ENCODE data around the gene BGN. TPM values are rescaled to one million over a fixed set of nuclear protein-coding genes. Genes with fewer than 3 reads are reported as not detected.

BGN gene
- total and polyA plus RNA-seq, 2 donors (not counting 1 experiment from before 2014, with no cell fraction given) = not detected

DNA sequence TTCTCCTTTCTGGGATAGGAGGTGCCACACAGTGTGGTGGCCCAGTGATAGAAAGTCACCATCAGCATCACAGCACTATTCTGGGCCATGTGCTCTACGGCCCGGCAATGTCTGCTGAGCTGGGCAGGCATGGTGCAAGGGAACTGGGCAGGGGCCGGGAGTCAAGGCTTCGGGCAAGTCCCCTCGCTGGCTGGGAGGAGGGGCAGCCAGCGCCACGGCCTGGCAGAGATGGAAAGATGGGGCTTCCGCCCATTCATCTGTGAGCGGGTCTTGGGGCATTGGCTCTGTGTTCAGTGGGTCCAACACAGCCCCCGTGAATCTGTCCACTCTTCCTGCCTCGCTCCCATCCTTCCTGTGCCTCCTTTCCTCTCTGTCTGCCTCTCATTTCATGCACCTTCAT is 15.6 kb downstream of the BGN start:
- no peak for ATAC-seq (ENCODE audit: low read depth)
- Histone ChIP-seq H3K4me3 (ENCODE audit: control extremely low read depth in 1 of 5, extremely low read depth in 1 of 5, insufficient read depth in 1 of 5, low read depth in 2 of 5, low read length in 4 of 5) (no peak overlapping the region), H4K20me1 (ENCODE audit: control insufficient read depth, insufficient read depth, low read length, poor library complexity, severe bottlenecking) (no peaks in the 10 kb centered on the region), H3K9me3 (ENCODE audit: control extremely low read depth in 1 of 3, control insufficient read depth in 2 of 3, insufficient read depth in 1 of 3, low read length in 2 of 3) (no peaks in the 10 kb centered on the region), H3K4me2 (replicated peaks; ENCODE audit: low read depth, low read length, poor library complexity, severe bottlenecking) (no peak overlapping the region), H3K27ac (ENCODE audit: low read length in 2 of 2) (no peak overlapping the region), H3K9ac (ENCODE audit: low read length) (no peak overlapping the region), H2AFZ (ENCODE audit: insufficient read depth, low read depth, low read length, poor library complexity, severe bottlenecking) (no peak overlapping the region), H3K4me1 (ENCODE audit: control insufficient read depth in 2 of 2, insufficient read depth in 2 of 2, low read length in 2 of 2) (peaks cover 0 to 7% of the 10 kb centered on the region in 2 donors), H3K27me3 (replicated peaks in 1 of 4; ENCODE audit: control extremely low read depth in 1 of 4, control insufficient read depth in 3 of 4, insufficient read depth in 4 of 4, low read length in 3 of 4) (no peaks in the 10 kb centered on the region), H3K79me2 (ENCODE audit: control insufficient read depth, insufficient read depth, low read length) (no peaks in the 10 kb centered on the region), H3K36me3 (replicated peaks in 1 of 2; ENCODE audit: control extremely low read depth in 1 of 2, control insufficient read depth in 1 of 2, extremely low read depth in 1 of 2, insufficient read depth in 2 of 2, low read length in 1 of 2) (no peaks in the 10 kb centered on the region)
- peaks cover 2% of the 10 kb centered on the region for H3K4me1 Mint-ChIP-seq
- intact Hi-C loops (cut with micrococcal nuclease) = no loop called here
- no peaks in the 10 kb centered on the region for H3K9me3 Mint-ChIP-seq (ENCODE audit: insufficient read depth)
- no CpG with 5 or more reads among the region's 11 CpGs for WGBS (ENCODE audit: insufficient coverage)
- CTCF ChIA-PET = interaction anchor here (0.6 to 1.1 kb wide), 3 partner anchors 50 to 569 kb away, joined by 3 to 4 read pairs (median 3); no protein-coding TSS in a partner anchor
- no peak overlapping the region for H3K27ac Mint-ChIP-seq
- no peak overlapping the region for H3K4me3 Mint-ChIP-seq
- no peaks in the 10 kb centered on the region for H3K27me3 Mint-ChIP-seq
- POLR2A ChIA-PET = no interaction called here
- DNase-seq = no peak
- TF ChIP-seq, protein P1, sequence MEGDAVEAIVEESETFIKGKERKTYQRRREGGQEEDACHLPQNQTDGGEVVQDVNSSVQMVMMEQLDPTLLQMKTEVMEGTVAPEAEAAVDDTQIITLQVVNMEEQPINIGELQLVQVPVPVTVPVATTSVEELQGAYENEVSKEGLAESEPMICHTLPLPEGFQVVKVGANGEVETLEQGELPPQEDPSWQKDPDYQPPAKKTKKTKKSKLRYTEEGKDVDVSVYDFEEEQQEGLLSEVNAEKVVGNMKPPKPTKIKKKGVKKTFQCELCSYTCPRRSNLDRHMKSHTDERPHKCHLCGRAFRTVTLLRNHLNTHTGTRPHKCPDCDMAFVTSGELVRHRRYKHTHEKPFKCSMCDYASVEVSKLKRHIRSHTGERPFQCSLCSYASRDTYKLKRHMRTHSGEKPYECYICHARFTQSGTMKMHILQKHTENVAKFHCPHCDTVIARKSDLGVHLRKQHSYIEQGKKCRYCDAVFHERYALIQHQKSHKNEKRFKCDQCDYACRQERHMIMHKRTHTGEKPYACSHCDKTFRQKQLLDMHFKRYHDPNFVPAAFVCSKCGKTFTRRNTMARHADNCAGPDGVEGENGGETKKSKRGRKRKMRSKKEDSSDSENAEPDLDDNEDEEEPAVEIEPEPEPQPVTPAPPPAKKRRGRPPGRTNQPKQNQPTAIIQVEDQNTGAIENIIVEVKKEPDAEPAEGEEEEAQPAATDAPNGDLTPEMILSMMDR (IDR thresholded peaks at IDR 0.05) = no peak
- no peak for TF ChIP-seq EZH2 (IDR thresholded peaks at IDR 0.05; ENCODE audit: borderline replicate concordance, insufficient read depth, low read depth, low read length, poor library complexity, severe bottlenecking)

DNA sequence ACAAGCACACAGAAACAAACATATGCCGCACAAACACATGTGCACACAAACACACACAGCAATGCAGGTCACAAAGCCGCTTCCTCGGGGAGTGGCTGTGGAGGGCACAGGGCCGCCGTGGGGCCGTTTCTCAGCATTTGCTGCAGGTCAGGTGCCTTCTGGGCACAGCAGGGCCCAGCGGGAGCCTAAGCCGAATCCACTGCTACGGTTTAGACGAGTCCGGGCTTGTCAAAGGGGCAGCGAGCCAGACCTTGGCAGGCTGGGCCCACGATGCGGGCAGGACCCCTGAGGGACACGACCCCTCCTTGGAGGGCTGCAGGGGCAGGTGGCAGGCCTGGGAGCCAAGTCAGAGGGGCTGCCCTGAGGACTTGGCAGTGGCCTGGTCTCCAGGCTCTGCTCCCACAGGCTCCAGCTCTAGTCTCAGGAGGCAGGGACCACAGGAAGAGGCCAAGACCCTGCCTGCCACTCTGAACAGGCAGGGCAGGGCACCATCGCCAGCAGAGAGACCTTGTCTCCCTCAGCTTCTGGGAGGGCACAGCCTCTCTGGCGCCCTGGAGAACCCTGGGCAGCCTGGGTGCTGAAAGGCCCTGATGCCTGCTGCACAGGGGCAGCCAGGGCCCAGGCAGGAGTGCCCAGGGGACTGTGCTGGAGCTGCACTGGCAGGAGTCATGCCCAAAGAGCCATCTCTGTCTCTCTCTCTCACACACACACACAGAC is 17.2 kb downstream of the BGN start:
- no peaks in the 10 kb centered on the region for H3K79me2 ChIP-seq (ENCODE audit: control insufficient read depth, insufficient read depth, low read length)
- CTCF ChIA-PET = interaction anchor here (0.6 kb wide), 1 partner anchor 223 kb away, joined by 4 read pairs; no protein-coding TSS in a partner anchor
- Mint-ChIP-seq H3K4me1 (peaks cover 5% of the 10 kb centered on the region), H3K4me3 (no peak overlapping the region), H3K27me3 (peaks cover 6% of the 10 kb centered on the region), H3K27ac (no peak overlapping the region), H3K9me3 (ENCODE audit: insufficient read depth) (no peaks in the 10 kb centered on the region)
- WGBS (ENCODE audit: insufficient coverage) = 86% methylated on average over 11 of the region's 17 CpGs
- no peak overlapping the region for H3K9ac ChIP-seq (ENCODE audit: low read length)
- no peak for TF ChIP-seq EZH2 (IDR thresholded peaks at IDR 0.05; ENCODE audit: borderline replicate concordance, insufficient read depth, low read depth, low read length, poor library complexity, severe bottlenecking)
- TF ChIP-seq, protein P1 (IDR thresholded peaks at IDR 0.05) = no peak
- no peaks in the 10 kb centered on the region for H4K20me1 ChIP-seq (ENCODE audit: control insufficient read depth, insufficient read depth, low read length, poor library complexity, severe bottlenecking)
- POLR2A ChIA-PET = no interaction called here
- no peak overlapping the region for H3K27ac ChIP-seq (ENCODE audit: low read length in 2 of 2)
- intact Hi-C loops (cut with micrococcal nuclease) = no loop called here
- H3K9me3 ChIP-seq (ENCODE audit: control extremely low read depth in 1 of 3, control insufficient read depth in 2 of 3, insufficient read depth in 1 of 3, low read length in 2 of 3) = no peaks in the 10 kb centered on the region
- peaks cover 0 to 7% of the 10 kb centered on the region in 2 donors for H3K4me1 ChIP-seq (ENCODE audit: control insufficient read depth in 2 of 2, insufficient read depth in 2 of 2, low read length in 2 of 2)
- no peak overlapping the region for H3K4me2 ChIP-seq (replicated peaks; ENCODE audit: low read depth, low read length, poor library complexity, severe bottlenecking)
- H3K4me3 ChIP-seq (ENCODE audit: control extremely low read depth in 1 of 5, extremely low read depth in 1 of 5, insufficient read depth in 1 of 5, low read depth in 2 of 5, low read length in 4 of 5) = no peak overlapping the region
- ATAC-seq (ENCODE audit: low read depth) (no peak), DNase-seq (no peak)
- no peaks in the 10 kb centered on the region for H3K36me3 ChIP-seq (replicated peaks in 1 of 2; ENCODE audit: control extremely low read depth in 1 of 2, control insufficient read depth in 1 of 2, extremely low read depth in 1 of 2, insufficient read depth in 2 of 2, low read length in 1 of 2)
- H2AFZ ChIP-seq (ENCODE audit: insufficient read depth, low read depth, low read length, poor library complexity, severe bottlenecking) = no peak overlapping the region
- H3K27me3 ChIP-seq (replicated peaks in 1 of 4; ENCODE audit: control extremely low read depth in 1 of 4, control insufficient read depth in 3 of 4, insufficient read depth in 4 of 4, low read length in 3 of 4) = peaks cover 0 to 8% (median 0%) of the 10 kb centered on the region in 4 experiments
